Neural progenitor cell (in vitro differentiated cells): ENCODE data around the gene CTNNBL1.

Source experiments
- EZH2 ChIP-seq: fragments of 200-600 bp; sonication (generic); IDR thresholded peaks from 2 replicates; pipeline ENCODE4 v1.6.1; 2017; ENCODE audit warnings: antibody characterized with exemption, mild to moderate bottlenecking, moderate library complexity
- EZH2phosphoT487 ChIP-seq: fragments of 200-600 bp; sonication (generic); IDR thresholded peaks from 2 replicates; pipeline ENCODE4 v1.6.1; 2017; ENCODE audit warnings: antibody characterized with exemption

DNA sequence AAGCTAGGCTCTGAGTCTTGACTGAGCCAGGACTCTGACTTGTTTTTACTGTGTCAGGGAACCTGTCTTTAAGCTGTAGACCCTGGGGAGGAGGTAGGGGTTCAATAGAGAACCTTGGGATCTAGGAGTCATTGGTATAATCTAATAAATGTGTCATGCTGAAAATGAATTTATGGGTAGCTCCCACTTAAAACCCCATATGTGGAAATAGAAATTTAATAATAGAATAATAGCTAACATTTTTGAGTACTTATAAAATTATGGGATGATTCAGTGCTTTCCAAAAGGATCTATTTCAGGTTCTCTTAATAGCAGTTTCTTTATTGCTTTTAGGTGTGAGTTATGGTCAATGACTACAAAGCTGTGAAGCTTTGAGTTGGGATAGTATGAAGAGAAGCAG lies 41.7 kb downstream of the CTNNBL1 start:
- TF ChIP-seq EZH2phosphoT487 (no peak), EZH2 (no peak)
